Measurements from ENCODE around the gene MIA2.

The MIA2 gene

DNA sequence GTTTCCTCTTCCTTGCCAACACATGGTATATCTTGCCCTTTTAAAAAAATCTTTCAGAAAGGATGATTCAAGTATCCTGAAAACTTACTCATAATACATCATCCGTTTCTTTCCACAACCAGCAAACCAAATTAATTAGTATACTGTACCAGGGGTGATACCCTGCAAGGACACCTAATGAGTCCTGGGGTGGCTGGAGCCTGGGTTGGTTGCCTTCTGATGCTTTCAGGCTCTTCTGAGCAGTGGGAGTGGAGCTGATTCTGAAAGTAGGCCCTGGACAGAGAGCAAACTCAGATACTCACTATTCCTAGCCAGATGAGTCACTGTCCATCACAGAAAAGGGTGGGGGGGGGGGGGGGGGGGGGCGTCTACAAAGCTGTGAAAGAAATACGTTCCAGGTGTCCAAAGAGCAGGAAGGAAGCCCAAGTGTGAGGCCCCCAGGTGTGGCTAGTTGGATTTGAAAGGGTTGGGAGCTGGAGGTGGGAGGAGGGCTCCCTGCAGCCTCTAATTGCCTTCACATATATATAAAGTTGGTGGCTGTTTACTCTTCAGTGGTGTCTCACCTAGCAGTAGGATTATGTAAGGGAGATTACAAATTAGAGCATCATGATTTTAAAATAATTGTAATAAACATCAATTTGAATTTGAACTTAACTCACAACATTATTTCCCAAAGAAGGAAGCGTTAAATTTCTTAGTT is 162.0 kb downstream of the MIA2 start:
- DNase-seq, result no peak

DNA sequence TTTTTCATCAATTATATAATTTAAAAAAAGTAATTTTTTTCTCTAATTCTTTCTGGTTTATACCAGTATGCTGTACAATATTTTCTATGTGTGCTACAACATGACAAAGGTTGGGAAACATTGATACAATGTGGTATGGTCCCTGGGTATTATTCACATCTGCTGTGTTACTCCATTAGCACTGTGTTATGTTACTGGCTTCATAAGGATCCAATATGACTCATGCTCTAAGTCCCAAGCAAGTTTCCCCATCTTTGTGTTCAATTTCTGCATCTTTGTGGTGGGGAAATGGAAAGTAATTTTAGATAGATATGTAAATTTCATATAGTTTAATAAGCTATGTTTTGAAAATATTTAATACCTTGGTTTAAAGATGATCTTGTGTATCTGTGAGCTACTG is 162.7 kb downstream of the MIA2 start:
- DNase-seq, result no peak

DNA sequence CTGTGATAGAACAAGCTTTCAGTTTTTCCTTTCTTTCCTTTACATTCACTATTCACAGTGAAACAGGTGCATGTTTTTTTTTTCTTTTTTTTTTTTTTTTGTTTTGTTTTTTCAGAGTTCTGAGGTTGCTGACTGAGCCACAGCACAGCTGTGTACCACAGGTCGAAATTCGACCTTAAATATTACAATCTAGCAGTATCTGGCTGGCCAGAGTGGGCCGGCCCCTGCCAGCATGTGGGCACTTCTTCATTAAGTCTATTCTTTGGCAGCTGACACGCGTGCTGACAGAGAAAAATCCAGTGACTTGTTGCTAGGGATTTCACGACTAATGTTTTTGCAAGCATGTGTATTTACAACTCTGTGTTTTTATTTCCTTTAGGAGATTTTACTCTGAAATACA is 164.7 kb downstream of the MIA2 start:
- DNase-seq, result no peak

DNA sequence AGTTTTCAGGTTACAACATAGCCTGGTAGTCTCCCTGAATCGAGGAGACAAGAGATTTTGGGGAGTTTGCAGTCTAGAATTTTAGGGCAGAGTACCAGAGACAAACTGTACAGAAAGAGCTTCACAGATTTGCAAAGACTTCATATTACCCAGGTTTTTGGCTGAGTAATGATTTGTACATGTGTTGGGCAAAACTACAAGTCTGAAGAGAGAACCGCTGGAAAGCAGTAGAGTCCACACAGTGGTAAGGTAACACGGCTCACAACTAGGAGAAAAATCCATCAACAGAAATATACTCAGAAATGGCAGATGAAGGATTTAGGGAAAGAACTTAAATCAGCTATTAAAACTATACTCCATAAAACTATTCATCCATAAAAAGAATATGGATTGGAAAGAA is 172.8 kb downstream of the MIA2 start:
- no peak for DNase-seq

DNA sequence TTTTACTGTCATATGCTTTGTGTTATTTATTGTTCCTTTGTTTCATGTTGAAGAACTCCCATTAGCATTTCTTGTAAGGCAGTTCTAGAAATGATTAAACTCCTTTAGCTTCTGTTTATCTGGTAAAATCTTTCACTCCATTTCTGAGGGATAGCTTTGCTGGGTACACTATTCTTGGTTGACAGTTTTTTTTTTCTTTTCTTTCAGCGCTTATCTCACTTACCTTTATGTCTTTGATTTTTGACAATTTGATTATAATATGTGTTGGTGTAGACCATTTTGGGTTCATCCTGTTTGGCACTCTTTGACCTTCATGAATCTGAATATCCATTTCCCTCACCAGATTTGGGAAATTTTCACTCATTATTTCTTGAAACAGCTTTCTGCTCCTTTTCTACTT is 182.4 kb downstream of the MIA2 start:
- no peak for DNase-seq

DNA sequence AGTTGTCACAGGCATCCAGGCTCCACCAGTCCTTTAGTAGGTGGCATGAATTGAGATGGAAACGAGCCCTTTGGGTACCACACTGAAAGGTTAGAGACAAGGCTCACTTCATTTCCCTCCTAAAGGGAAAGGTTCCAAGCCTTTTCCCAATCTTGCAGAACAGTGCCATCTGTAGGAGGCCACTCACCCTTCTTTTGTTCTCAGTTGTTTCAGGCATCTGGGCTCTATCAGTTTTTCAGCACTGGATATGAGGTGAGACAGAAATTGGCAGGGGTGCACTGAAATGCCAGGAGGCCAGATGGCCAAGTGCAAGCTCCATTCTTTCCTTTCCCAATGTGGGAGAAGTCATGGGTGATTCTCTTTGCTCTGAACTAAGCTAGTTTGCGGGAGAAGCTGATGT is 183.3 kb downstream of the MIA2 start:
- no peak for DNase-seq

GRCh38 chr14:39419272-39419671 is 185.6 kb downstream of the MIA2 start:
- no peak for DNase-seq

DNA sequence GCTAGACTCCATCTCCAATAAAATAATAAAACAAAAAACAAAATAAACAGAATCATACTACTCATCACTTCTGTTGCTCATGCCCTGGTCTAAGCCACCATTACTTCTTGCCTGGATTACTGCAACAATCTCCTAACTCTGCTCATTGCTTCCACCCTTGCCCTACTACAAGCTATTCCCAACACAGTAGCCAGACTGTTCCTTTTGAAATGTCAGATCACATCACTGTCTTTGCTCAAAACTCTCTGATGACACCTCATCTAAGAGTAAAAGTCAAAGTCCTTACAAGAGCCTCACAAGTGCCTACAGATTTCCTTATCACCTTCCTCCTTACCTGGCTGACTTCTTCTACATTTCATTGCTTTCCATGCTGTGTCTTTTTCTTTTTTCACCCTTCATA is 188.5 kb downstream of the MIA2 start:
- no peak for DNase-seq

DNA sequence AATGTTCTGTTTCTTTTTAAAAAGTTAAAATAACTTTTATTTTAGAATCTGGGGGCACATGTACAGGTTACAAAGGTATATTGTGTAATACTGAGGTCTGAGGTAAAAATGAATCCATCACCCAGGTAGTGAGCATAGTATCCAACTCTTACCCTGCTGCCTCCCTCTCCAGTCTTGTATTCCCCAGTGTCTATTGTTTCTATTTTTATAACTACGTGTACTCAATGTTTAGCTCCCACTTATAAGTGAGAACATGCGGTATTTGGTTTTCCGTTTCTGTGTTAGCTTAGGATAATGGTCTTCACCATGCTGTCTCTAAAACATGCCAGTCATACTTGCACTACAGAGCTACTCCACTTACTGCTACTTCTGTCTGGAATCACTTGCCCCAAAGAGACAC is 190.1 kb downstream of the MIA2 start:
- no peak for DNase-seq

- DNase-seq, result no peak
These were observed 192.2 kb downstream of the MIA2 start for GRCh38 chr14:39425947-39426346.

GRCh38 chr14:39426605-39427004 is 192.9 kb downstream of the MIA2 start:
- DNase-seq, result no peak

DNA sequence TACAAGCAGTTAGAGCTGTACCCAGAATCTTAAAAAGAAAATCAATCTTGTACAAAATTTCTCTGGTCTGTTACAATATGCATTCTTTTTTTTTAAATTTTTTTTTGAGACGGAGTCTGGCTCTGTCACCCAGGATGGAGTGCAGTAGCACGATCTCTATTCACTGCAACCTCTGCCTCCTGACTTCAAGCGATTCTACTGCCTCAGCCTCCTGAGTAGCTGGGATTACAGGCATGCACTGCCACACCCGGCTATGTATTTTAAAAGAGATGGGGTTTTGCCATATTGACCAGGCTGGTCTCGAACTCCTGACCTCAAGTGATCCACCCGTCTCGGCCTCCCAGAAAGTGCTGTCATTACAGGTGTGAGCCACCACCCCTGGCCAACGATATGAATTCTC is 194.4 kb downstream of the MIA2 start:
- no peak for DNase-seq

DNA sequence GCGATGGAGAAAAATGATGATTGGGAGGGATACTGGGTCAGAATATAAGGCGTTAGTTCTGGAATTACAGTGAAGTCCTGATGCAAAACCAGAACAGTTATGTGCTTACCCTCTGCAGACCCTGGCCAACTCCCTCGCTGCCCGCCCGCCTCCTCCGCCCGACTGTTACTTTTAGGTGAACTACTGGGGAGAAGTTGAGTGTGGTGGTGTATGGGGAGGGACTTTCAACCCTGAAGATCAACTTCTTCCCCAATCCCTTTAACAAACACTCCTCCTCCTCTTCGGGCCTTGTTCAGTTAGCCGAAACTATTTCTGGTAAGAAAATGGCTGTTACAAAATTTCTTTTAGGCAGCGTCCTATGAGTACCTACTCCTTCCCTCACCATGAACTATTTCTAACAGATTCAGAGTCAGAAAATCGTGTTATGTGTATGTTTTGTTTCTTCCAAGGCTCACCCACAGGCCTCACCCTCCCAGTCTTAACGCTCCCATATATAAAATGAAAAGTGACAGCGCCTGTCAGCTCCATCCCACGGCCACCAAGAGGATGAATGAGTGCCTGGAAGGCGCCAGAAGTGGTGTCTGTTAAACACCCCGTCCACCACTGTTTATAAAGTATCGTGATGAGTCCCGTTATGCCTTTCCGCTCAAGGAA is 197.2 kb downstream of the MIA2 start:
- no peak for DNase-seq

GRCh38 chr14:39431416-39432178 is 197.9 kb downstream of the MIA2 start:
- DNase-seq, result peak; percentile 14

DNA sequence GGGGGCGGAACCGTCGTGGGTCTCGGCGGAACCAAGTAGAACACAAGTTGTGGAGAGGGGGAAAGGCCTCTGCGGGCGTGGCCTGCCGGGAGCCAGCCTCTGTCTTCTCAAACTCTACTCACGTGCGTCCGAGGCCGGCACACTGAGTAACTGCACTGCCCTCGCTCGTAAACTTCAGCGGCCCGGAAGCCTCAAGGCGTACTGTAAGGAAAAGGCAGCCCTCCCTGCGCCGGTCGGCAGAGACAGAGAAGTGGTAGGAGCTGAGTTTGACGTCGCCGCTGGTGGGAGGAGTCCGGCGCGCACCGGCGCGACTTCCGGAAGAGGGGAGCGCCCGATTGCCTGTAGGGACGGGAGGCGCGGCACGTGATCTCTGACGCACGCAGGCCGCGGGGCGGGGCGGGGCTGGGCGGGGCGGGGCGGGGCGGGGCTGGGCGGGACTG is 198.5 kb downstream of the MIA2 start, which contains the start of gene FBXO33:
Gene FBXO33 (minus strand): TSS at position 255 of the 440 bp plus-strand sequence. CDS start 271 bp downstream, outside the sequence.
- peak; percentile 96 for DNase-seq

DNA sequence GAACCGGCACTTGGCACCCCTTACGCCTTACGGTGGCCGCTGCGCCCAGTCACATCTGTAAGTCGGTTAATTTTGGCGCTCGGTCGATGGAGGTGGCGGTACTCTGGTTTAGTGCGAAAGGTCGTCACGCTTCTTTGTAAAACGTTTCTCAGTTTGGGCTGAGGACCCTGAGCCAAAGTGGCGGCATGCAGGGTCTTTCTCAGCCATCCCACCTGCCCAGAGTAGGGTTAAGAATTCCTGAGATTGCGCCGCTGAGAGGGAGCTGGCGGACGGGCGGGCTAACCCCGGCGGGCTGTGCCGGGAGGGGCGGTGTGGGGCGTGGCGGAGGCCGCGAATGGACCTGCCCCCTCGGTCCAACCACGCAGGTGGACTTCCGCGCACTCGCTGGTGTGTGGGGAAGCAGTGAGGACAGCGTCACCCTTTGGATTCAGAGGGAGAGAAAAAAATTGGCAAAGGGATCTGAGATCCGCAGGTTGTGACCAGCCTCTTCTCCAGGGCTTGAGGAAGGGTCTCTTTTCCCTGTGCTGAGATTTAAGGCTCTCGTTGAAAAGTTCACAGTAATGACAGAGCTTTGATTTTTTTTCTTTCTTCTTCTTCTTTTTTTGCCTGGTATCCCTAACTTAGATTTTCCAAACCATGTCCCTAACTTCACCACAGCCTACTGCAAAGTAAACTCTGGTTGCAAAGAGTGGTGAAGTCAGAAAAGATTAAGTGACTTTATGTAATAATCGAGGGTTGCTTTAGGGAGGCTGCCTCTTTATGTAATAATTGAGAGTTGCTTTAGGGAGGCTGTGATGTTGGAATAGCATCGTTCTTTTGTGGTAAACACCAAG is 199.1 kb downstream of the MIA2 start:
- no peak for DNase-seq

DNA sequence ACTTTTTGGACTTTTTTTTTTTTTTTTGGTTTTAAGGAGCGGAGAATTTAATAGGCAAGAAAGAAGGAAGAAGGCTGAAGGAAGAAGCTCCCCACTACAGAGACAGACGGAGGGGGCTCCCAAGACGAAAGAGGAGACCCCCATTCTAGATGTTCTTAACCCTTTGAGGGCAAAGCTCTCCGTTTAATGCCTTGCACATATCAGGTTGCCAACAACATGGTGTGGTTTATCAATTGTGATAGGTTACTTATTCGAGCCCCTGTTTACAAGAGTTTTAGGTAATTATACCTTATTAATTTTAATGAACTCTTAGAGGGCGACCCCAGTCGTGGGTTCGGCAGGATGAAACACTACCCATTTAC is 199.7 kb downstream of the MIA2 start:
- DNase-seq, result no peak

GRCh38 chr14:39434401-39434800 is 200.7 kb downstream of the MIA2 start:
- no peak for DNase-seq

DNA sequence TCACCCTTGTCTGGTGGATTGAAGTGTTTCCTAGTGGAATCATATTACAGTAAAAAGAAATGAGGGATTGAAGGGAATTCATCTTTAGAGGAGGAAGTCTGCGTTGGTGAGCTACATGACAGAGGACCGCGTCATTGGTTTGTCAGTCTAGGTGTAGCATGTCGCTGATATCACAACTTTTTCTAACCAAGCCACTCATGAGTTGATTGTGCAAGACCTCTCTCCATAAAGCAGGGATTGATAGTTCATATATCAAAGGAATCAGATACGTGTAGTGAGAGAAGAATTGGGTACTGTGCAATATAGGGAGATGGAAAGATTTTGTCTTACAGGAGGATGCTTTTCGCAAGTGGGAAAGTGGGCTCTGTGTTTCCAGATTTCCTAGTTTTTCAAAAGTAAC is 201.5 kb downstream of the MIA2 start:
- DNase-seq, result no peak
